HG02678 (cell line): ENCODE measurements around the gene IP6K3.

Source experiments
- ATAC-seq: cut with Tn5 transposase; IDR thresholded peaks from one replicate; pipeline ENCODE4 v1.9.1; 2021; ENCODE audit warnings: mild to moderate bottlenecking, moderate library complexity; ENCODE audit not compliant: unreplicated experiment

The IP6K3 gene

GRCh38 chr6:33678233-33678931 is 68.3 kb downstream of the IP6K3 start:
- ATAC-seq = no peak

GRCh38 chr6:33677689-33678088 is 69.0 kb downstream of the IP6K3 start:
- no peak for ATAC-seq

GRCh38 chr6:33677143-33677660 is 69.5 kb downstream of the IP6K3 start:
- ATAC-seq = no peak

DNA sequence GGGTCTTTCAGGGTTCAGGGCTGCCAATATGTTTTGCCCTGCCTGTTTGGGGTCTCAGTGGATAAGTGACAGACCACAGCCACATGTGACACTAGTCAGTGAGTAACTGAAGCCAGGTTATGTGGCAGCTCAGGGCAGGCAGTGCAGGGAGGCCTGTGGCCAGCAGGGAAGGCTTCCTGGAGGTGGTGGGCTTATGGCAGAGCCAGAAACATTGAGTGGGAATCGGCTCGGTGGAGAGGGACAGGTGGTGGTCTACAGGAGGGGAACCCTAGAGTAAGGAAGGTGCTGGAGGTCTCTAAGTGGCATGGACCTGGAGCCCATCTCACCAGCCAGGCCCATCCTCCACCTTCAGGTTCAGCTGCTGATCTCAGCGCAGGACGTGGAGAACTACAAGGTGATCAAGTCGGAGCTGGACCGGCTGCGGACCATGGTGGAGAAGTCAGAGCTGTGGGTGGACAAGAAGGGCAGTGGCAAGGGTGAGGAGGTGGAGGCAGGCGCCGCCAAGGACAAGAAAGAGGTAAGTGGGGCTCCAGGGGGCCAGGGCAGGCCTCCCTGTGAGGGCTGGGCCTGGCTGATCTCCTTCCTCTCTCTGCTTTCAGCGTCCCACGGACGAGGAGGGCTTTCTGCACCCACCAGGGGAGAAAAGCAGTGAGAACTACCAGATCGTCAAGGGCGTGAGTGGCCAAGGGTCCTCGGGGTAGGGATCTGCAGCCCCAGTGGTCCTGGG is 70.1 kb downstream of the IP6K3 start:
- no peak for ATAC-seq

DNA sequence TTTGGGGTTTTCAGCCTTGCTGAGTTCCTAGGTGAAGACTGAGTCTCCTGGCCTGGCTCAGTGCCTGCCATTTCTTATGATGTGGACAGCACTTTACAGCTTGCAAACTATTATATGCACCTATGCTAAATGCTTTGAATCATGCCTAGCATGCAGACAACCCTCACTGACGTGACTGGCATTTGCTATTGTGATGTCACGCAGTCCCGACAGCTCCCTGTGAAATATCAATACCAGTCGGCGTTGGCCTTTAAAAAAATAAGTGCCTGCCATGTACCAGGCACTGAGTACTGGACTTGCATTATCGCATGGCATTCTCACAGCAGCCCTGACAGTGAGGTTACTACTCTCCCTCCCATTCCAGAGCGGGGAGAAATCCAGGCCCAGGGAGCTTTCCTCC is 70.7 kb downstream of the IP6K3 start:
- no peak for ATAC-seq

- ATAC-seq = no peak
Measured at GRCh38 chr6:33673851-33674250, 72.9 kb downstream of the IP6K3 start.

- no peak for ATAC-seq
Measured at GRCh38 chr6:33672808-33673207, 73.9 kb downstream of the IP6K3 start.

- no peak for ATAC-seq
Measured at GRCh38 chr6:33671744-33672072, 75.0 kb downstream of the IP6K3 start.
